GM21515 (cell line): Measurements from ENCODE around the gene ABLIM3.
"Not testable (repeated sequence)": the region's sequence is repeated elsewhere in the genome, so short reads cannot be mapped to it uniquely, and the experiment has no call there.

Source experiments
- ATAC-seq: cut with Tn5 transposase; IDR thresholded peaks from one replicate; pipeline ENCODE4 v1.9.1; 2021; ENCODE audit not compliant: unreplicated experiment

ABLIM3 gene

GRCh38 chr5:149251546-149251945, 110.3 kb downstream of the ABLIM3 start:
- no peak for ATAC-seq

GRCh38 chr5:149254506-149254905, 113.2 kb downstream of the ABLIM3 start:
- no peak for ATAC-seq

DNA sequence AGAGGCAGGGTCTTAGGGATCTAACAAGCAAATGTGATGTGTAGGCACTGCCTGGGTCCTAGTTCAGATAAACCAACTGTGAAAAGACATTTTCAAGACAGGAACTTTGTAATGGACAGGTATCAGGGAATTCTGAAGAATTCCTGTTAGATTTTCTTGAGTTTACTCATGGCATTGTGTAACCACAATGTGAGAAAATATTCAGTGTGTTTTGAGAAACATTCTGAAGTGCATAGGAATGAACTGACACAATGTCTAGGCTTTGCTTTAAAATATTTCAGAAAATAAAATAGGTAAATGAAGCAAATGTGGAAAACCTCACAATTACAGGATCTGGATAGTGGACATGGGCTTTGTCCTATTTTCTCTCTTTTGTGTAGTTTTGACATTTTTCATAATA, 115.2 kb downstream of the ABLIM3 start:
- ATAC-seq: no peak

DNA sequence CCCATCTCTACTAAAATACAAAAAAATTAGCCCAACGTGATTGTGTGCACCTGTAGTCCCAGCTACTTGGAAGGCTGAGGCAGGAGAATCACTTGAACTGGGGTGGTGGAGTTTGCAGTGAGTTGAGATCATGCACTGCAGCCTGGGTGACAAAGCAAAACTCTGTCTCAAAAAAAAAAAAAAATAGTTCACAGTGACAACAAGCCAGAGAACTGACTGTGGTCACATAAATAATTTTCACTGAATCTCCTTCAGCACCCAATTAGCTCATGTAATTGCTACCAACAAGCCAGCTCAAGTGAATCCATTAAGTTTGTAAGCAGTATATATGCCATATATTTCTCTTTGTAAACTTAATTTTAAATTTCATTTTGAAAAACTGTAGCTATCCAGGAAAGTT, 115.8 kb downstream of the ABLIM3 start:
- no peak for ATAC-seq

DNA sequence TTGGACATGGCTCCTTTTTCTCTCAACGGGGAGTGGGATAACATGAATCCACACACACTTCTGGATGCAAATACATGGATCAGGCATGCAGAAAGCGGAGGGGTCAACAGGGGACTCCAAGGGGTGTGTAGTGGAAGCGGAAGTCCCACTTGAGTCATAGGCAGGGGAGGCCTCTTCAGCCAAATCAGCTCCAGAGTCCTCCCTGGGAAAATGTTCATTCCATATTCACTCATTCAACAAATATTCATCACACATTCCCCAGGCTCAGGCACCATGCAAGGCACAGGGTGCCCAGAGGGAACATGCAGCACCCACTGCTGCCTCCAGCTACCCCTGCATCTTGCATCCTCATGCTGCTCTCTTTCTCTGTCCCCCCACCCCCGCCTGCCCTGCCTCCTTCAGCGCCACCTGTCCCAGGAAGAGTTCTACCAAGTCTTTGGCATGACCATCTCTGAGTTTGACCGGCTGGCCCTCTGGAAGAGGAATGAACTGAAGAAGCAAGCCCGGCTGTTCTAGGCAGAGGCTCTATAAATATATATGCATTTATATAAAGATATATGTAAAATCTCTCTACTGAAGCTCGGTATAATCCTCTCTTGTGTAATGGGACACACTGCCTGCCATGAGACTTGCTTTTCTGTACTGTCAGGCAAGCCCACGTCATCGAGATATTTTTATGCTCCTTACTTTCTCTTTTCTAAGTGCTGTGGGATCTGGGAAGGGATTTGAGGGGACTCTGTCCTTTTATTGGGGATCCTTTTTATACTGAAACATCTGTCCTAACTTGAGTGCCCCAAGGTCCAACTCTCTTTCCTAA, 116.8 kb downstream of the ABLIM3 start:
- ATAC-seq: no peak

DNA sequence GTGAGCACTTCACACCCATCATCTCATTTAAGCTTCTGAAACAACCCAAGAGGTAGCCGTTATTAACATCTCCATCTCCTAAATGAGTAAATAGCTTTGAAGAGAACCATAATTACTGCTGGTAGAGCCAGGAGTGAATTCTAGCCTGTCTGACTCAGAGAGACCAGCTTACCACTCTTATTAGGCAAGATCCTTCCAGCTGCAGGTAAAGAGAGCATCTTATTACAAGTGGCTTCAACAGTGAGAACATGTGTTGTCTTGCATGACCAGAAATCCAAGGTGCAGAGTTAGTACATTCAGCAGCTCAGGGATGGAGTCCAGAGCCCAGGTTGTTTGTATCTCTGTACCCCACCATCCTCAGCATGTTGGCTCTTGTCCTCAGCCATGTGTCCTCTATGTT, 119.5 kb downstream of the ABLIM3 start:
- ATAC-seq: no peak

DNA sequence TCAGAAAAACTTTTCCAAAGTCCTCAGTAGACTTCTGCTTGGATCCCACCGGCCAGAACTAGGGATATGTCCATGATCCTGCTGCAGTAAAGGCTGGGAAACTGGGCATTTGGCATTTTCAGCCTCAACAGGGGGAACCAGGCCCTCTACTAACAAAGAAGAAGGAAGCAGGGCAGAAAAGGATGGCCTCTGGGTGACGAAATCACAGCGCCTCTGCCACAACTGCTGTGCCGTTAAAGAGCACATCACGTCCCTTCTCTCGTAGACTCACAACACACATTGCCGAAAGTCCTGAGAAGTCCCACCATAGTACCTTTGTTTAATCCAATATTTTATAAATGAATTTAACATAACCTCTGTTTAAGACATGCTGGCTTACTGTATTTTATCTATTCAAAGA, 120.0 kb downstream of the ABLIM3 start:
- no peak for ATAC-seq

- no peak for ATAC-seq
These were observed 121.0 kb downstream of the ABLIM3 start for GRCh38 chr5:149262315-149262714.

- peak; percentile 94 for ATAC-seq
These were observed 123.3 kb downstream of the ABLIM3 start for GRCh38 chr5:149264439-149265067.

GRCh38 chr5:149265068-149265465, 123.8 kb downstream of the ABLIM3 start:
- no peak for ATAC-seq

DNA sequence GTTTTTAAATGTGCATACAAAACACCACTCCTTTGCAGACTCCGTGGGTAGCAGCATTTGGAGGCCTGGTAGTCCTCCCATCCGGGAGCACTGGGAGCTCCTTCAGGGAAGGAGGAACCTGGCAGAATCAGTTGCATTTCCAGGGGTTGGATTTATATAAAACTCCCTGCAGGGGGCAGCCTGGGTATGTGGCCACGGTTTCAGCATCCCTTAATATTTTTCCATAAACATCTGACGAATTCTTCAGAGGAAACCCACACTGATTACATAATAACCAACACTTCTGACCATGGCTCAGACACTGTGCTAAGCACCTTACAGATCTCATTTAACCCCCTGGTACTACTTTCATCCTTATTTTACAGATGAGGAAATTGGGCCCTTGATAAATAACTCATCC, 124.3 kb downstream of the ABLIM3 start:
- ATAC-seq: no peak

- no peak for ATAC-seq
These were observed 126.1 kb downstream of the ABLIM3 start for GRCh38 chr5:149267241-149267973.

DNA sequence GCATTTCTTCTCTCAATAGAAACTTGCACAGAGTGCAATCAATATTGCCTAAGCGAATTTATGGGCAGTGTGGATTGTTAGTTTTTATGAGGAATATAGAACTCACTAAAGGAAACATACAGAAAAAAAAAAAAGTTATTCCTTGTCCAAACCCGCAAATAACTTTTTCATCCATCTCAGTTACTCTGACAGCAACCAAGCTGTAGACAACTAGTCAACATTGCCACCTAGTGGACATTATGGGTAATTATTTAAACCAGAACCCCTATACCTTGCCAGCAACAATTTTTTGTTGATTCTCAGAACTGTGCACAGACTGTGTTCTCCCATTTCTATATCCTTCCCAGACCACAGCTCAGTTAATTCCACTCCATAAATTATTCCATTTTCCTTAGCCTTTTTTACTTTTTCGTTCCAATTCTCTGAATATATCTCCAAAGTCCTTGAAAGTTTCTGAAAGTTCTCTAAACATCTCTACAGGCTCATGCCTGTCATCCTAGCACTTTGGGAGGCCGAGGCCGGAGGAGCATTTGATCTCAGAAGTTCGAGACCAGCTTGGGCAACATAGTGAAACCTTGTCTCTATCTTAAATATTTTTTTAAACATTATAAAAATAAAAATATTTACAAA, 127.8 kb downstream of the ABLIM3 start:
- ATAC-seq: no peak

- ATAC-seq: no peak
These were observed 130.0 kb downstream of the ABLIM3 start for GRCh38 chr5:149271195-149271715.

- no peak for ATAC-seq
These were observed 130.6 kb downstream of the ABLIM3 start, which contains the start of gene AFAP1L1 for GRCh38 chr5:149271716-149272563. AFAP1L1 (plus strand) TSS chr5:149271859; CDS start chr5:149271969, 110 bp downstream.

DNA sequence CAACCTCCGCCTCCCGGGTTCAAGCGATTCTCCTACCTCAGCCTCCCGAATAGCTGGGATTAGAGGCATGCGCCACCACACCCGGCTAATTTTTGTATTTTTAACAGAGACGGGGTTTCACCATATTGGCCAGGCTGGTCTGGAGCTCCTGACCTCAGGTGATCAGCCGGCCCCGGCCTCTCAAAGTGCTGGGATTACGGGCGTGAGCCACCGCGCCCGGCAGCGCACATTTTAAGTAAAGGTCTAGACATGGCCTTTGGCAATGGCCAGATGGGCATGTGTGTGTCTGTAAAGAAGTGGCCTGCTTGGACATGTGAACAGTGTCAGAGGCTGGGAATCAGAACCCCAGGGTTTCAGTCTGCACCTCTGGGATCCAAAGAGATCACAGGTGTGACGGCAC, 131.5 kb downstream of the ABLIM3 start:
- ATAC-seq: not testable (repeated sequence)

GRCh38 chr5:149273237-149273636, 131.9 kb downstream of the ABLIM3 start:
- ATAC-seq: no peak

- no peak for ATAC-seq
These were observed 132.7 kb downstream of the ABLIM3 start for GRCh38 chr5:149273950-149274349.

DNA sequence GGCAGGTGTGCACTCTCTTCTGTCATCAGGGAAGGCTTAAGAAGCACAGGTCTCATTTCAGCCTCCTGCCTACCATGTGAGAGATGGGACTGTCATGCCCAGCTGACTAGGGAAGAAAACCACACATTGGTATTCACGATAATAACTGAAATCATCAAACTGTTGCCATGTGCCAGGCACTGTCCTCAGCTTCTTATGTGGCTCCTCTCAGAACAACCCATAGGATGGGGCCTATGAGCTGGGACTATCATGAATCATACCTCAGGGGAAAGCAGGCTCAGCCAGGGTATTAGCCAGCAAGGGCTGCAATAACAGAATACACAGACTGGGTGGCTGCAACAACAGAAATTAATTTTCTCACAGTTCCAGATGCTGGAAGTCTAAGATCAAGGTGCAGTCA, 133.6 kb downstream of the ABLIM3 start:
- ATAC-seq: no peak

- ATAC-seq: no peak
These were observed 136.5 kb downstream of the ABLIM3 start for GRCh38 chr5:149277801-149278200.
